H9 (cell line): Measurements from ENCODE around the gene PET100. TPM values are rescaled to one million over a fixed set of nuclear protein-coding genes. Genes with fewer than 3 reads are reported as not detected.

ENCODE experiments used
- DNase-seq: peaks from one replicate; pipeline ENCODE4 v3.0.0-alpha.2; 2017
- H2AFZ ChIP-seq: one replicate; pipeline ENCODE4 v1.6.1; 2013; ENCODE audit warnings: mild to moderate bottlenecking, low read length, control low read depth, moderate library complexity
- H2AK5ac ChIP-seq: 2 replicates; pipeline ENCODE4 v1.6.1; 2013; ENCODE audit warnings: low read length, control low read depth, mixed read lengths; ENCODE audit not compliant: insufficient read length
- H2BK120ac ChIP-seq: one replicate; pipeline ENCODE4 v1.6.1; 2013; ENCODE audit warnings: low read depth, mild to moderate bottlenecking, low read length, control low read depth, inconsistent platforms; ENCODE audit not compliant: poor library complexity, severe bottlenecking
- H2BK12ac ChIP-seq: 2 replicates; pipeline ENCODE4 v1.6.1; 2013; ENCODE audit warnings: low read length, control low read depth, mixed read lengths, low read depth; ENCODE audit not compliant: insufficient read length
- H2BK15ac ChIP-seq: 2 replicates; pipeline ENCODE4 v1.6.1; 2013; ENCODE audit warnings: low read depth, low read length, control low read depth
- H2BK20ac ChIP-seq: one replicate; pipeline ENCODE4 v1.6.1; 2013; ENCODE audit warnings: low read depth, mild to moderate bottlenecking, low read length, control low read depth, inconsistent platforms; ENCODE audit not compliant: poor library complexity, severe bottlenecking
- H2BK5ac ChIP-seq: 2 replicates; pipeline ENCODE4 v1.6.1; 2013; ENCODE audit warnings: low read length, control low read depth, mixed read lengths; ENCODE audit not compliant: insufficient read length
- H3K14ac ChIP-seq: 2 replicates; pipeline ENCODE4 v1.6.1; 2013; ENCODE audit warnings: low read length, control low read depth; ENCODE audit not compliant: insufficient read depth
- H3K18ac ChIP-seq: 2 replicates; pipeline ENCODE4 v1.6.1; 2013; ENCODE audit warnings: low read depth, mild to moderate bottlenecking, mixed read lengths, low read length, control low read depth; ENCODE audit not compliant: insufficient read length
- H3K23ac ChIP-seq: 2 replicates; pipeline ENCODE4 v1.6.1; 2013; ENCODE audit warnings: low read length, control low read depth, mixed read lengths, low read depth; ENCODE audit not compliant: insufficient read length
- H3K23me2 ChIP-seq: 2 replicates; pipeline ENCODE4 v1.6.1; 2013; ENCODE audit warnings: low read depth, mild to moderate bottlenecking, mixed read lengths, low read length, control low read depth; ENCODE audit not compliant: insufficient read length, poor library complexity, severe bottlenecking
- H3K27ac ChIP-seq: 2 replicates; pipeline ENCODE4 v1.5.1; 2013; ENCODE audit warnings: low read length, control low read depth, mixed read lengths, low read depth; ENCODE audit not compliant: insufficient read length
- H3K27me3 ChIP-seq: 2 replicates; pipeline ENCODE4 v1.6.1; 2013; ENCODE audit warnings: low read length, control low read depth, inconsistent platforms; ENCODE audit not compliant: insufficient read depth
- H3K4ac ChIP-seq: 2 replicates; pipeline ENCODE4 v1.6.1; 2013; ENCODE audit warnings: low read depth, mild to moderate bottlenecking, control low read depth, inconsistent platforms, low read length, moderate library complexity
- H3K4me1 ChIP-seq: 2 replicates; pipeline ENCODE4 v1.6.1; 2013; ENCODE audit warnings: low read length, control low read depth, inconsistent platforms; ENCODE audit not compliant: insufficient read depth
- H3K4me2 ChIP-seq: 2 replicates; pipeline ENCODE4 v1.6.1; 2013; ENCODE audit warnings: low read length, control low read depth, mixed read lengths; ENCODE audit not compliant: insufficient read length, insufficient read depth
- H3K56ac ChIP-seq: 2 replicates; pipeline ENCODE4 v1.6.1; 2013; ENCODE audit warnings: low read depth, mild to moderate bottlenecking, mixed read lengths, low read length, control low read depth; ENCODE audit not compliant: insufficient read length
- H3K79me1 ChIP-seq: 2 replicates; pipeline ENCODE4 v1.6.1; 2013; ENCODE audit warnings: low read depth, mild to moderate bottlenecking, moderate library complexity, low read length, control low read depth, inconsistent platforms; ENCODE audit not compliant: insufficient read depth, poor library complexity, severe bottlenecking
- H3K79me2 ChIP-seq: 2 replicates; pipeline ENCODE4 v1.6.1; 2013; ENCODE audit warnings: low read length, control low read depth, inconsistent platforms; ENCODE audit not compliant: insufficient read depth
- H3K9ac ChIP-seq: 2 replicates; pipeline ENCODE4 v1.6.1; 2013; ENCODE audit warnings: low read length, control low read depth, mixed read lengths; ENCODE audit not compliant: insufficient read length; ENCODE audit errors: extremely low read depth
- H3K9me3 ChIP-seq: one replicate; pipeline ENCODE4 v1.6.1; 2013; ENCODE audit warnings: low read depth, low read length, inconsistent platforms; ENCODE audit not compliant: control insufficient read depth
- H3T11ph ChIP-seq: one replicate; pipeline ENCODE4 v1.6.1; 2013; ENCODE audit warnings: mild to moderate bottlenecking, low read length, control low read depth, inconsistent platforms
- H4K20me1 ChIP-seq: one replicate; pipeline ENCODE4 v1.6.1; 2013; ENCODE audit not compliant: control insufficient read depth, insufficient read length, insufficient read depth
- H4K5ac ChIP-seq: 2 replicates; pipeline ENCODE4 v1.6.1; 2013; ENCODE audit warnings: low read depth, mild to moderate bottlenecking, mixed read lengths, low read length, control low read depth; ENCODE audit not compliant: insufficient read length
- H4K8ac ChIP-seq: replicated peaks from 2 replicates; pipeline ENCODE4 v1.6.1; 2013; ENCODE audit warnings: low read length, control low read depth, mixed read lengths, low read depth; ENCODE audit not compliant: insufficient read length
- H4K91ac ChIP-seq: 2 replicates; pipeline ENCODE4 v1.6.1; 2013; ENCODE audit warnings: low read depth, mild to moderate bottlenecking, moderate library complexity, mixed read lengths, low read length, control low read depth; ENCODE audit not compliant: insufficient read length
- H3K27ac Mint-ChIP-seq, 3 experiments: 2 replicates in 2 of 3; 3 replicates in 1 of 3; pipeline ENCODE4 v1.8.0; 2020 to 2021; ENCODE audit warnings: mixed read lengths in 3 of 3, mild to moderate bottlenecking in 1 of 3, moderate library complexity in 1 of 3
- H3K27me3 Mint-ChIP-seq: 2 replicates; pipeline ENCODE4 v1.8.0; 2021; ENCODE audit warnings: low read depth, mild to moderate bottlenecking, moderate library complexity, mixed read lengths
- H3K36me3 Mint-ChIP-seq, 3 experiments: 2 replicates in 2 of 3; 3 replicates in 1 of 3; pipeline ENCODE4 v1.8.0; 2020 to 2021; ENCODE audit warnings: low read depth in 3 of 3, mixed read lengths in 3 of 3; ENCODE audit not compliant: insufficient read depth in 1 of 3
- H3K4me1 Mint-ChIP-seq, 2 experiments: 2 replicates each; pipeline ENCODE4 v1.8.0; 2020; ENCODE audit warnings: mixed read lengths in 2 of 2
- H3K4me3 Mint-ChIP-seq, 2 experiments: 2 replicates in 1 of 2; 3 replicates in 1 of 2; pipeline ENCODE4 v1.8.0; 2020 to 2021; ENCODE audit warnings: mild to moderate bottlenecking in 2 of 2, mixed read lengths in 2 of 2, moderate library complexity in 1 of 2
- H3K9me3 Mint-ChIP-seq, 2 experiments: 2 replicates in 1 of 2; 3 replicates in 1 of 2; pipeline ENCODE4 v1.8.0; 2020; ENCODE audit warnings: mild to moderate bottlenecking in 2 of 2, mixed read lengths in 2 of 2, moderate library complexity in 1 of 2
- WGBS: extraction: QIAGEN DNeasy Blood & Tissue Kit; methylation state at CpG from one replicate; pipeline ENCODE4 v1.1.7; 2013; ENCODE audit warnings: missing lambda C conversion rate, low lambda C conversion rate, mixed read lengths; ENCODE audit not compliant: insufficient read length; ENCODE audit errors: extremely low coverage; 5-methylcytosine and 5-hydroxymethylcytosine counted together
- total RNA-seq: library from RNA; stranded (reverse); gene quantifications from 2 replicates; pipeline ENCODE4 v1.2.1, GENCODE V29; 2021
- TF ChIP-seq, protein P1 (sequence below): fragments of 200-600 bp; sonication (generic); conservative IDR thresholded peaks from 3 replicates; pipeline ENCODE4 v1.8.0; 2021; ENCODE audit warnings: antibody characterized with exemption, mild to moderate bottlenecking

Gene PET100
- total RNA-seq, 1 experiment from 2014 or later: 129 TPM

DNA sequence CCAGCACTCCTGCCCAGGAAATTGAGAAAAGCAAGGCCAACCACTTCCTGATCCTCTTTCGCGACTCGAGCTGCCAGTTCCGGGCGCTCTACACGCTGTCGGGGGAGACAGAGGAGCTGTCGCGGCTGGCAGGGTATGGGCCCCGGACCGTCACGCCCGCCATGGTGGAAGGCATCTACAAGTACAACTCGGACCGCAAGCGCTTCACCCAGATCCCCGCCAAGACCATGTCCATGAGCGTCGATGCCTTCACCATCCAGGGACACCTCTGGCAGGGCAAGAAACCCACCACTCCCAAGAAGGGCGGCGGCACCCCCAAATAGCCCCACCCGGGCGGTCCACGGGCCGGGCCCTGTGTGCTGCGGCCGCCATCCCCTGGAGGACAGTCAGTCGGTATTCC is 11.9 kb upstream of the PET100 start:
- Histone ChIP-seq H2BK15ac (no peak overlapping the region), H3K4me2 (no peak overlapping the region), H3K4ac (no peak overlapping the region), H3K23ac (no peak overlapping the region), H3K79me1 (no peaks in the 10 kb centered on the region), H2BK120ac (no peak overlapping the region), H3K14ac (no peak overlapping the region), H4K5ac (no peak overlapping the region), H3K9ac (no peak overlapping the region), H3T11ph (no peak overlapping the region), H3K56ac (no peak overlapping the region), H3K18ac (no peak overlapping the region), H4K91ac (no peak overlapping the region), H3K4me1 (no peaks in the 10 kb centered on the region), H2AK5ac (no peak overlapping the region), H3K27ac (no peak overlapping the region), H3K27me3 (no peaks in the 10 kb centered on the region; the same call in 1 of the 2 replicates), H2BK20ac (no peak overlapping the region), H3K79me2 (no peaks in the 10 kb centered on the region), H3K9me3 (no peaks in the 10 kb centered on the region), H2BK12ac (no peak overlapping the region), H4K8ac (no peak overlapping the region), H2AFZ (no peak overlapping the region), H2BK5ac (no peak overlapping the region), H3K23me2 (no peaks in the 10 kb centered on the region), H4K20me1 (no peaks in the 10 kb centered on the region)
- Mint-ChIP-seq H3K27me3 (no peaks in the 10 kb centered on the region), H3K4me3 (no peak overlapping the region), H3K9me3 (no peaks in the 10 kb centered on the region), H3K27ac (peak overlapping the region in 1 of 3 experiments; percentile 67; a peak in 1 of 7 replicates), H3K36me3 (peaks cover 21 to 49% (median 47%) of the 10 kb centered on the region in 3 experiments), H3K4me1 (no peaks in the 10 kb centered on the region)
- no peak for DNase-seq
- WGBS: no CpG with 5 or more reads among the region's 28 CpGs
- TF ChIP-seq, protein P1, sequence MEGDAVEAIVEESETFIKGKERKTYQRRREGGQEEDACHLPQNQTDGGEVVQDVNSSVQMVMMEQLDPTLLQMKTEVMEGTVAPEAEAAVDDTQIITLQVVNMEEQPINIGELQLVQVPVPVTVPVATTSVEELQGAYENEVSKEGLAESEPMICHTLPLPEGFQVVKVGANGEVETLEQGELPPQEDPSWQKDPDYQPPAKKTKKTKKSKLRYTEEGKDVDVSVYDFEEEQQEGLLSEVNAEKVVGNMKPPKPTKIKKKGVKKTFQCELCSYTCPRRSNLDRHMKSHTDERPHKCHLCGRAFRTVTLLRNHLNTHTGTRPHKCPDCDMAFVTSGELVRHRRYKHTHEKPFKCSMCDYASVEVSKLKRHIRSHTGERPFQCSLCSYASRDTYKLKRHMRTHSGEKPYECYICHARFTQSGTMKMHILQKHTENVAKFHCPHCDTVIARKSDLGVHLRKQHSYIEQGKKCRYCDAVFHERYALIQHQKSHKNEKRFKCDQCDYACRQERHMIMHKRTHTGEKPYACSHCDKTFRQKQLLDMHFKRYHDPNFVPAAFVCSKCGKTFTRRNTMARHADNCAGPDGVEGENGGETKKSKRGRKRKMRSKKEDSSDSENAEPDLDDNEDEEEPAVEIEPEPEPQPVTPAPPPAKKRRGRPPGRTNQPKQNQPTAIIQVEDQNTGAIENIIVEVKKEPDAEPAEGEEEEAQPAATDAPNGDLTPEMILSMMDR: no peak
